K562 treated with DMSO at 1 percent for 24 hours (cell line): ENCODE data around the gene PAEP. TPM values are rescaled to one million over a fixed set of nuclear protein-coding genes. Genes with fewer than 3 reads are reported as not detected.

ENCODE experiments used
- total RNA-seq: library from RNA; unstranded; fragments of 300-600 nt; gene quantifications from 2 replicates; pipeline ENCODE4 v1.2.3, GENCODE V29; 2022; ENCODE audit warnings: low read depth; ENCODE audit not compliant: insufficient read depth

Gene PAEP
- 1.4 and 2.1 TPM in 2 replicates for total RNA-seq

DNA sequence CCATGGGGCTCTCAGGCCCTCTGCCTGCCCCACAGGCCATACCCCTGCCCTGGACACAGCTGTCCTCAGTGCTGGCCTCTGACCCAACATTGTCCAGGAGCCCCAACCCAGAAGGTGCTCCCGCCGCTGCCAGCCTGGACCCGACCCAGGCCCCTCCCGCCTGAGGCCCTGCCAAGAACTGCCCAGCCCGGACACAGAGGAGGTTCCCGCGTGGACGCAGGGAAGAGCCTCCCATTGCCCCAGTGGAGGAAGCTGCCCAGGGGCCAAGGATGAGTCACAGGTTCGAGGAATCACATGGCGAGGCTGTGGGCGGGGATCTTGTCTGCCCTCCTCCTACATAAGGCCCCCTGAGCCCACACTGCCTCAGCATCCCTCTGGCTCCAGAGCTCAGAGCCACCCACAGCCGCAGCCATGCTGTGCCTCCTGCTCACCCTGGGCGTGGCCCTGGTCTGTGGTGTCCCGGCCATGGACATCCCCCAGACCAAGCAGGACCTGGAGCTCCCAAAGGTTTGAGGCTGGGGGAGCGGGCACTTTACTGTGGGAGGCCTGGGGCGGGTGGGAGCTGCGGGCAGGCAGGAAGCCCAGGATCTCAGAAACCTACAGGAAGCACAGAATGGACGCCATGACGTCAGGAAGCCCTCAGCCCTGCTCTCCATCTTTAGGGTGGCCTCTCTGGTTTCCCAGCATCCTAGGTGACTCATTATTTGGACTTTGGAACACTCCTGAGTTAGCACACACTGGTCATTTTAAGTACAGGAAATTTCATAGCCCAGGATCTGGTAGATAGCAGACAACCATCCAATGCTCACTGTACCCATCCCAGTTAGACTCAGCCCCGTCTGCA, at the start of gene PAEP:
TSS of gene PAEP (plus strand) at position 366 of the 844 bp plus-strand sequence.

DNA sequence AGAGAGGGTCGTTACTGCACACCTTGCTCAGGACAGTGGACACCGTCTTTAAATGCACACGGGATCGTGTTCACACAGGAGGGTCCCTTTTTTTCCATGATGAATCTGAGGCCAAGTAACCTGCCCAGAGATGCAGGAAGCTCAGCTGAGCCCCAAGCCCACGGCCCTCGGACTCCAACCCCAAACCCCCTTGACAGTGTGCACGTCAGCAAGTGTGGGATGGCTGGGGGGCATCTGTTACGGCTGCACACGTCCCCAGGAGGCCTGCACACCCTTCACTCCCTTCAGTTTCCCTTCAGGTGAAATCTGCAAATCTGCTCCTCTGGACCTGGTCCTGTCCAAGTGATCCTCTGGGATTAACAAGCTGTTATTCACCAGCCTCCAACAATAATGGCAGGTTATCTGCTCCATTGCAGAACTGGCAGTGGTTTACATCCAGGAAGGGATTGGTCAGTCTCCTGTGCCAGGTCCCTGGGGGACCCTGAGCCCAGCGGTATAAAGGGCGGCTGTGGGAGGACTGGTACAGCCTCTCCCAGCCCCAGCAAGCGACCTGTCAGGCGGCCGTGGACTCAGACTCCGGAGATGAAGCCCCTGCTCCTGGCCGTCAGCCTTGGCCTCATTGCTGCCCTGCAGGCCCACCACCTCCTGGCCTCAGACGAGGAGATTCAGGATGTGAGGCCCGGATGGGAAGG, 40.5 kb upstream of the PAEP start, which contains the start of gene LCN1:
TSS of gene LCN1 (plus strand) at position 525 of the 692 bp plus-strand sequence. CDS start at position 583, 58 bp downstream.

DNA sequence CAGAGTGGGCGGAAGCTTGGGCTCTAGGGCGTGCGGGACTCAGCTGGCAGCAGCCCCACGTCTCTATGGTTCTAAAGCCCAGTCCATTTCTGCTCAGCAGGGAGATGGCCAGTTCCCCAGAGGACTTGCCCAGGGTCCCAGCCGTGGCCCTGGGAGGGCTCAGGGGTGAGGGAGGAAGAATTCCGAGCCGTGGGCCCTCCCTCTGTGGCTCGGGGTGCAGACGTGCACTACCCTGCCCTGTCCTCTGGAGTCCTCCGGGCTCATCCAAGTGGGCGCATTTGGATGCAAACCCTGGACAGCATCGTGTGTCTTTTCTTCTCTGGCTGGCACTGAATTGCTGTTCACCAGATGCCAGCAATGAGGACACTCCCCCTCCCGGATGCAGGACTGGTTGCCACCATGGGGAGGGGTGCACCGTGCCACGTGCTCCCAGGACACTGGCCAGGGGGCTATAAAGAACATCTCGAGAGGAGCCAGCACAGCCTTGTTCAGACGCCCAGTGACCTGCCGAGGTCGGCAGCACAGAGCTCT, 15.8 kb upstream of the PAEP start, which contains the start of gene OBP2A:
TSS of gene OBP2A (plus strand) at position 481 of the 531 bp plus-strand sequence. CDS start 55 bp downstream, outside the sequence.

Other genes with a start within 250 kb of the PAEP start
- 23.7 and 28.9 TPM in 2 replicates for gene PPP1R26, start 82.0 kb upstream of the PAEP start, total RNA-seq
- gene MRPS2, start 61.1 kb upstream of the PAEP start, total RNA-seq = 89.3 and 97.1 TPM in 2 replicates
- not detected in 2 replicates for gene LCN1, start 40.3 kb upstream of the PAEP start, total RNA-seq
- not detected in 2 replicates for gene OBP2A, start 15.6 kb upstream of the PAEP start, total RNA-seq
- not detected in 2 replicates for gene GLT6D1, start 77.8 kb downstream of the PAEP start, total RNA-seq
- not detected in 2 replicates for gene LCN9, start 101.6 kb downstream of the PAEP start, total RNA-seq
- 0.81 TPM in 1 of 2 replicates, not detected in the other for gene SOHLH1, start 137.7 kb downstream of the PAEP start, total RNA-seq
- gene KCNT1, start 140.4 kb downstream of the PAEP start, total RNA-seq = not detected in 2 replicates